ENCODE data around the gene POP4.

The POP4 gene

DNA sequence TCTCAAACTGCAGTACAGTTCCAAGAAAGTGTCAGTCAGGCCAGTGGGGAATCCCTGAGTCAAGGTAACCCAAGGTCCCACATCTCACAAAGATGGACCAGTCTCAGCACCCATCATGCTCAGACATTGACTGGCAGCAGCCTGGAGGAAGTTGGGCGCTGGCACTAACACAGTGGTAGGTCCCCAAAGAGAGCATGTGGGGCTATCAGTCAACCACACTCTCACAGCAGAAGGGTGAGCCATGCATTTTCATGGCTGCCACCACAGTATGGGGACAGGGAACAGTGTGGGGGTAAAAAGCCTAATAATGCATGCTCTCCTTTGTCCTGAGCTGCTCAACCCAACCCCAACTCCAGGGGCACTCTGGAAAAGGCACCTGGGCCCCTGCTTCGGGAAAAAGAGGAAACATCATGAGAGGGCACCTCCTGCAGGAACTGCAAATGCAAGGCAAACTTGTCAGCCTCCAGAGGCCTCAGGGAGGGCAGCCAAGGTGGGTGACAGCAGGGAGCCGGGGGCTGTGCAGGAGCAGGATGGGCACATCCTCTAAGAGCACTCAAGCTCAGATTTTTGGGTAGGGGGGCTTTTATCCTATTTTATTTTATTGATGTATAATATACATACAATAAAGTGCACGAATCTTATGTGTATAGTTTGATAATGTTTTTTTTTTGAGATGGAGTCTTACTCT lies 49.7 kb downstream of the POP4 start:
- no peak for DNase-seq
- Histone ChIP-seq H3K4me3 (ENCODE audit: low read depth, low read length) (no peak overlapping the region), H3K36me3 (no peaks in the 10 kb centered on the region), H3K27me3 (peaks cover 28% of the 10 kb centered on the region), H3K9me3 (no peaks in the 10 kb centered on the region), H3K4me1 (no peaks in the 10 kb centered on the region)
- TF ChIP-seq, protein P1, sequence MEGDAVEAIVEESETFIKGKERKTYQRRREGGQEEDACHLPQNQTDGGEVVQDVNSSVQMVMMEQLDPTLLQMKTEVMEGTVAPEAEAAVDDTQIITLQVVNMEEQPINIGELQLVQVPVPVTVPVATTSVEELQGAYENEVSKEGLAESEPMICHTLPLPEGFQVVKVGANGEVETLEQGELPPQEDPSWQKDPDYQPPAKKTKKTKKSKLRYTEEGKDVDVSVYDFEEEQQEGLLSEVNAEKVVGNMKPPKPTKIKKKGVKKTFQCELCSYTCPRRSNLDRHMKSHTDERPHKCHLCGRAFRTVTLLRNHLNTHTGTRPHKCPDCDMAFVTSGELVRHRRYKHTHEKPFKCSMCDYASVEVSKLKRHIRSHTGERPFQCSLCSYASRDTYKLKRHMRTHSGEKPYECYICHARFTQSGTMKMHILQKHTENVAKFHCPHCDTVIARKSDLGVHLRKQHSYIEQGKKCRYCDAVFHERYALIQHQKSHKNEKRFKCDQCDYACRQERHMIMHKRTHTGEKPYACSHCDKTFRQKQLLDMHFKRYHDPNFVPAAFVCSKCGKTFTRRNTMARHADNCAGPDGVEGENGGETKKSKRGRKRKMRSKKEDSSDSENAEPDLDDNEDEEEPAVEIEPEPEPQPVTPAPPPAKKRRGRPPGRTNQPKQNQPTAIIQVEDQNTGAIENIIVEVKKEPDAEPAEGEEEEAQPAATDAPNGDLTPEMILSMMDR (IDR thresholded peaks at IDR 0.05; ENCODE audit: low read depth, low read length) = no peak

DNA sequence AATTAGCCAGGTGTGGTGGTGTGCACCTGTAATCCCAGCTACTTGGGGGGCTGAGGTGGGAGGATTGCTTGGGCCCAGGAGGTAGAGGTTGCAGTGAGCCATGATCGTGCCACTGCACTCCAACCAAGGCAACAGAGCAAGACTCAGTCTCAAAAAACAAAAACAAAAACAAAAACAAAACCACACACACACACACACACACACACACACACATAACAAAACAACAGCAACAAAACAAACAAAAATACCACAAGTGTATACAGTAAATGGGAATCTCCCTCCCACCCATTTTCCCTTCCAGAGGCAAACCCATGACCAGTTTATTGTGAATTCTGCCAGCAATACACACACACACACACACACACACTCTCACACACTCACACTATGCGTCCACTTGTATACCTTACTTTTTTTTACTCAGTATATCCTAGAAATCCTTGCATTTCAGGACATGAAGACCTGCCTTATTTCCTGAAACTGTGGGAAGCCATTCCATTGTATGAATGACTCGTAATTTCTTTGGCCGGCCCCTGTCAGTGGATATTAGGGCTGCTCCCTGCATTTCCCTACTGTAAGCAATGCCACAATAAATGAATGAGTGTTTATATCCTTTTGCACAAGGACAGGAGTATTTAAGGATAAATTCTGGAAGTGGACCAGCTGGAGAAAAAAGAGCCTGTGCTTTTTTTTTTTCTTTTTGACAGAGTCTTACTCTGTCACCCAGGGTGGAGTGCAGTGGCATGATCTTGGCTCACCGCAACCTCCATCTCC lies 52.3 kb downstream of the POP4 start:
- TF ChIP-seq, protein P1 (IDR thresholded peaks at IDR 0.05; ENCODE audit: low read depth, low read length) = no peak
- H3K36me3 ChIP-seq = no peaks in the 10 kb centered on the region
- no peaks in the 10 kb centered on the region for H3K4me1 ChIP-seq
- no peak for DNase-seq
- H3K27me3 ChIP-seq = peaks cover 15% of the 10 kb centered on the region
- no peak overlapping the region for H3K4me3 ChIP-seq (ENCODE audit: low read depth, low read length)
- no peaks in the 10 kb centered on the region for H3K9me3 ChIP-seq

DNA sequence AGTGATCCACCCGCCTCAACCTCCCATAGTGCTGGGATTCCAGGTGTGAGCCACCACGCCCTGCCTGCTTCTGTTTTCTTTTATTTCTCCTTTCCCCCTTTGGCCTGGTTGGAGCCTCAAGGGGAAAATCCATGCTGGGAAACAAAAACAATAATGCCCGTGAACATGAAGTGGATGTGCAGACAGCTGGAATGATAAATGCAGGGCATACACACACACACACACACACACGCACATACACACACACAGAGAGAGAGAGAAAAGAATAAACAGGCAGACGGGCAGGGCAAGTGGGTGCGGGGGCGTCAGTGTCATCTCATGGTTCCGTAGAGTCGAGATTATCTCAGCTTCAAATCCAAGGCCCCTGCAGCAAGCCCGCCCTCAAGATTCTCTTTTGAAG lies 54.8 kb downstream of the POP4 start:
- Histone ChIP-seq H3K4me1 (no peaks in the 10 kb centered on the region), H3K36me3 (no peaks in the 10 kb centered on the region), H3K4me3 (ENCODE audit: low read depth, low read length) (no peak overlapping the region), H3K27me3 (no peaks in the 10 kb centered on the region; the same call in 1 of the 2 replicates), H3K9me3 (no peaks in the 10 kb centered on the region)
- no peak for DNase-seq
- TF ChIP-seq, protein P1 (IDR thresholded peaks at IDR 0.05; ENCODE audit: low read depth, low read length) = no peak

DNA sequence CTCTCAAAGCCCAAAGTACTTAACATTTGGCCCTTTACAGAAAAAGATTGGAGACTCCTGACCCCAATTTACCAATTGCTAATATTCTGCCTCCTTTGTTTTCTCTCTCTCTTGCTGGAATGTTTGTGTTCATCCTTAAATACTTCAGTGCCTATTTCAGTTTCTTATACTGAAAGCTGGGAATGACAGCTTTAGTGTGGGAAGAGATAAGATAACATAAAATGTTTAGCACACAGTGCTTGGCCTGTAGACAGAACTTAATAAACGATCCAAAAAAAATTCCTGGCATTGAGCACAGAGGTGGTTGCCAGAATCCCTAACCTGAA lies 56.2 kb downstream of the POP4 start:
- no peak for DNase-seq
- H3K36me3 ChIP-seq = no peaks in the 10 kb centered on the region
- no peaks in the 10 kb centered on the region for H3K4me1 ChIP-seq
- H3K27me3 ChIP-seq = no peaks in the 10 kb centered on the region
- TF ChIP-seq, protein P1 (IDR thresholded peaks at IDR 0.05; ENCODE audit: low read depth, low read length) = no peak
- no peak overlapping the region for H3K4me3 ChIP-seq (ENCODE audit: low read depth, low read length)
- no peaks in the 10 kb centered on the region for H3K9me3 ChIP-seq

DNA sequence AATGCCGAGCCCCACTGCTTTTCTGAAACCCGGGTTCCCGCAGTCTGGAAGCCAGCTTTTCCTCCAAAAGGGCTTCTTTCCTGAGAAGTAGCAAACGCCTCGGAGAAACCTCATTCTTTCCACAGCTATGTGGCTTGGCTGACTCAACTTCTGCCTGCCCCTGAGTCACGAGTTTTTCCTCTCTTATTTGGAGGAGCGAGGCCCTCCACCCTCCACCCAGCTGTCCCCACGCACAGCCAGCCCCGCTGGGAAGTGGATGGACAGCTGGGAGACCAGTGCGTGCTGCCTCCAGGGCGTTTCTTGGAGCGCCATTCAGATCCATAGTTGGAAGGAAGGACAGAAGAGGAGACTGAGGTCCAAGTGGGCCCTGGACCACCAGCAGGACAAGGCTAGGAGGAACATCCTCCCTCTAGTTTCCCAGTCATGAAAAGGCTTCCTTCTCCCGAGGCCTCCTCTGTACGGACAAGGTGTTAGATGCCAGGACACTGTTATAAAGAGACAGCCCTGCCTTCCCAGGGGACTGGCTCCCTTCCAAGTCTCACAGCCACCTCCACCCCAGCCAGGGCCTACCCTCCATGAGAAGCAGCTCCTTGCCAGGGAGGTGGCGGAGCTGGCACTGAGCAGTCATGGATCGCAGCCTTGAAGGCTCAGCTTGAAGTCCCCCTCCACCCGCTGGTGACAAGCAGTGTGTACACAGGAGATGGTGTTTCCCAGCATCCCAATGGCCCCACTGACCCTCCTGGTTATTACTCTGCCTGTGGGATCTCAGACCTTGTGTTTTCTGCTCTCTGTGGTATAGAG lies 56.7 kb downstream of the POP4 start:
- Histone ChIP-seq H3K4me1 (no peaks in the 10 kb centered on the region), H3K36me3 (no peaks in the 10 kb centered on the region), H3K27me3 (no peaks in the 10 kb centered on the region), H3K9me3 (no peaks in the 10 kb centered on the region), H3K4me3 (ENCODE audit: low read depth, low read length) (no peak overlapping the region)
- no peak for DNase-seq
- TF ChIP-seq, protein P1 (IDR thresholded peaks at IDR 0.05; ENCODE audit: low read depth, low read length) = no peak
